GM19452 (cell line): Measurements from ENCODE around the gene RBM10.

Source experiments
- ATAC-seq: cut with Tn5 transposase; IDR thresholded peaks from one replicate; pipeline ENCODE4 v1.9.1; 2021; ENCODE audit not compliant: unreplicated experiment

The RBM10 gene

GRCh38 chrX:47194194-47194787, 49.3 kb downstream of the RBM10 start:
- ATAC-seq: no peak

GRCh38 chrX:47196098-47196497, 51.1 kb downstream of the RBM10 start:
- no peak for ATAC-seq

GRCh38 chrX:47197526-47197925, 52.5 kb downstream of the RBM10 start:
- ATAC-seq: no peak

- ATAC-seq: no peak
Measured at GRCh38 chrX:47198026-47198686, 53.1 kb downstream of the RBM10 start.

GRCh38 chrX:47198687-47199080, 53.7 kb downstream of the RBM10 start:
- ATAC-seq: no peak

GRCh38 chrX:47199286-47199685, 54.3 kb downstream of the RBM10 start:
- ATAC-seq: no peak

- ATAC-seq: no peak
Measured at GRCh38 chrX:47200385-47201150, 55.5 kb downstream of the RBM10 start.

GRCh38 chrX:47201345-47201944, 56.4 kb downstream of the RBM10 start:
- ATAC-seq: no peak

GRCh38 chrX:47202316-47202715, 57.3 kb downstream of the RBM10 start:
- ATAC-seq: no peak

GRCh38 chrX:47202877-47203276, 57.9 kb downstream of the RBM10 start:
- ATAC-seq: no peak

GRCh38 chrX:47204970-47205369, 59.9 kb downstream of the RBM10 start:
- ATAC-seq: no peak

GRCh38 chrX:47206316-47206715, 61.3 kb downstream of the RBM10 start:
- ATAC-seq: no peak

GRCh38 chrX:47208108-47208507, 63.1 kb downstream of the RBM10 start:
- no peak for ATAC-seq

GRCh38 chrX:47209508-47210238, 64.7 kb downstream of the RBM10 start:
- ATAC-seq: no peak

GRCh38 chrX:47210661-47211425, 65.8 kb downstream of the RBM10 start:
- no peak for ATAC-seq

- no peak for ATAC-seq
Measured at GRCh38 chrX:47212381-47213293, 67.6 kb downstream of the RBM10 start.

GRCh38 chrX:47214435-47215077, 69.5 kb downstream of the RBM10 start:
- no peak for ATAC-seq

GRCh38 chrX:47215291-47215900, 70.4 kb downstream of the RBM10 start:
- no peak for ATAC-seq
